ENCODE results near the gene PHLDA2. TPM values are rescaled to one million over a fixed set of nuclear protein-coding genes. Genes with fewer than 3 reads are reported as not detected.
A peak's percentile ranks its signal among the peaks of the same experiment; 100 is the strongest.

PHLDA2 gene
- total and polyA plus RNA-seq, 9 of the 15 experiments (the other 6 are each of a cell fraction or from before 2014, with no cell fraction given) = 0.43 to 42.4 (median 4.7) TPM

DNA sequence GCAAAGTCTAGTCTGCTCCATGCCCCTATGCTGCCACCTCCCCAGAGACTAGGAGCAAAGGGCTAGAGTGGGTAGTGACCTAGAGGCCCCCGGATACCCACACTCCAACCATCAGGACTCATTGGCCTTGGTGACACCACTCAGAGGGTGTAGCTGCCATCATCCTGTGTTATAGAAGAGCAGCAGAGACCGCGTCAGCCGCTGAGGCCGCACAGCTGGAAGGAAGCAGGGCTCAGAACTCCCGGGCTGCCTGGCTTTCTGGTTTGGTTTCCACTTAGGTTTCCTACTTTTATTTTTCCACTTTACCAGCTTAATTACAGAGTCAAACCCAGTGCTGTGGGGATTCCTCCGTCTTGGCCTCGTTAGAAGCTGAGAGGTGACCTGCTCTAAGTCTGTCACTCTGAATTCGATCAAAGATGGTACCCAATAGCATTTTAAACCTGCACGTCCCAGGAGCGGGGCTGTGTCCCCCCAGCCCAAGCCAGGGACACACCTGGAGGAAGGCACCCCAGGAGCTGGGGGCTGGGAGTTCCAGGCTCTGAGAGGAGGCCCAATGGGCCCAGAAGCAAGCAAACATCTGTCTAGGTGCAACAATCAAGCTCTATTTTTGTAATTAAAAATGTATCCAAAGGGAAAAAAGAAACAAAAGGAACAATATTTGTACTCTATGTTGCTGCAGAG, 41.6 kb downstream of the PHLDA2 start:
- POLR2A ChIA-PET = interaction anchor here (0.6 to 1.0 kb wide), 4 partner anchors 47 to 319 kb away, joined by 3 to 4 read pairs (median 3); no protein-coding TSS in a partner anchor
- no peaks in the 10 kb centered on the region for H3K9me3 ChIP-seq (replicated peaks; ENCODE audit: control insufficient read depth, insufficient read depth, low read depth, low read length)
- BruUV-seq (replicated peaks) = no TSS peak
- no peaks in the 10 kb centered on the region for H3K79me2 ChIP-seq (ENCODE audit: control insufficient read depth, insufficient read depth, low read length)
- 0 out of 4 replicates have a peak overlapping the region, but pooled peaks of 1 of the 2 experiments have one; percentile 36 for H3K9ac ChIP-seq (ENCODE audit: insufficient read depth in 1 of 2, low read depth in 2 of 2, low read length in 2 of 2)
- H3K27ac ChIP-seq (ENCODE audit: extremely low read depth, low read depth, low read length) = no peak overlapping the region
- WGBS (ENCODE audit: insufficient coverage, low coverage, missing lambda C conversion rate) = 63% methylated on average over 10 of the region's 11 CpGs
- H2AFZ ChIP-seq (ENCODE audit: low read depth, low read length) = no peak overlapping the region
- intact Hi-C loops (cut with micrococcal nuclease) (loop anchor here (1.0 to 10.0 kb wide), 4 partner anchors 190 to 459 kb away; partner anchors contain the start of gene KCNQ1OT1), in situ Hi-C loops (cut with MboI) (loop anchor here (5.0 kb wide), 1 partner anchor 355 kb away; no protein-coding TSS in a partner anchor)
- no peak for TF ChIP-seq SRF (CRISPR knock-in tag; IDR thresholded peaks at IDR 0.05)
- TF ChIP-seq NR1H2 (CRISPR knock-in tag; IDR thresholded peaks at IDR 0.05) = no peak
- TF ChIP-seq, protein P1, sequence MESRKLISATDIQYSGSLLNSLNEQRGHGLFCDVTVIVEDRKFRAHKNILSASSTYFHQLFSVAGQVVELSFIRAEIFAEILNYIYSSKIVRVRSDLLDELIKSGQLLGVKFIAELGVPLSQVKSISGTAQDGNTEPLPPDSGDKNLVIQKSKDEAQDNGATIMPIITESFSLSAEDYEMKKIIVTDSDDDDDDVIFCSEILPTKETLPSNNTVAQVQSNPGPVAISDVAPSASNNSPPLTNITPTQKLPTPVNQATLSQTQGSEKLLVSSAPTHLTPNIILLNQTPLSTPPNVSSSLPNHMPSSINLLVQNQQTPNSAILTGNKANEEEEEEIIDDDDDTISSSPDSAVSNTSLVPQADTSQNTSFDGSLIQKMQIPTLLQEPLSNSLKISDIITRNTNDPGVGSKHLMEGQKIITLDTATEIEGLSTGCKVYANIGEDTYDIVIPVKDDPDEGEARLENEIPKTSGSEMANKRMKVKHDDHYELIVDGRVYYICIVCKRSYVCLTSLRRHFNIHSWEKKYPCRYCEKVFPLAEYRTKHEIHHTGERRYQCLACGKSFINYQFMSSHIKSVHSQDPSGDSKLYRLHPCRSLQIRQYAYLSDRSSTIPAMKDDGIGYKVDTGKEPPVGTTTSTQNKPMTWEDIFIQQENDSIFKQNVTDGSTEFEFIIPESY (CRISPR knock-in tag; IDR thresholded peaks at IDR 0.05) = peak; percentile 91
- TF ChIP-seq NBN (IDR thresholded peaks at IDR 0.05; ENCODE audit: low read depth) = no peak
- TF ChIP-seq ZNF184 (CRISPR knock-in tag; IDR thresholded peaks at IDR 0.05) = no peak
- ATAC-seq (no peak), DNase-seq (ENCODE audit: extremely low read depth in 1 of 4, low spot score in 3 of 4) (no peak), FAIRE-seq (no peak)
- no peak overlapping the region for H3K4me3 ChIP-seq
- CTCF ChIA-PET (ENCODE audit: low intra/inter-chr PET ratio) = interaction anchor here (0.6 to 10.6 kb wide), 3 partner anchors 300 to 354 kb away, joined by 3 to 228 read pairs (median 3); no protein-coding TSS in a partner anchor
- no peaks in the 10 kb centered on the region for H3K9me1 ChIP-seq (ENCODE audit: control insufficient read depth, insufficient read depth, low read length)
- H3K36me3 ChIP-seq (ENCODE audit: control insufficient read depth, insufficient read depth, low read length) = no peaks in the 10 kb centered on the region
- no peaks in the 10 kb centered on the region for H4K20me1 ChIP-seq (replicated peaks; ENCODE audit: control insufficient read depth, insufficient read depth, low read length)
- H3K4me2 ChIP-seq (ENCODE audit: insufficient read depth, low read length) = no peak overlapping the region
- 0 out of 5 replicates have a peak, but pooled peaks cover 0 to 5% of the 10 kb centered on the region in 2 experiments for H3K27me3 ChIP-seq (ENCODE audit: control insufficient read depth in 2 of 2, insufficient read depth in 2 of 2, low read length in 2 of 2)
- peaks cover 37 to 87% of the 10 kb centered on the region in 2 experiments for H3K4me1 ChIP-seq (replicated peaks in 1 of 2; ENCODE audit: control insufficient read depth in 2 of 2, insufficient read depth in 2 of 2, low read length in 2 of 2)

Measured in K562 (cell line).